Measurements from ENCODE around the gene BTBD9. TPM values are rescaled to one million over a fixed set of nuclear protein-coding genes. Genes with fewer than 3 reads are reported as not detected.

BTBD9 gene
- total RNA-seq, 1 experiment from 2014 or later, result 4.3 TPM

DNA sequence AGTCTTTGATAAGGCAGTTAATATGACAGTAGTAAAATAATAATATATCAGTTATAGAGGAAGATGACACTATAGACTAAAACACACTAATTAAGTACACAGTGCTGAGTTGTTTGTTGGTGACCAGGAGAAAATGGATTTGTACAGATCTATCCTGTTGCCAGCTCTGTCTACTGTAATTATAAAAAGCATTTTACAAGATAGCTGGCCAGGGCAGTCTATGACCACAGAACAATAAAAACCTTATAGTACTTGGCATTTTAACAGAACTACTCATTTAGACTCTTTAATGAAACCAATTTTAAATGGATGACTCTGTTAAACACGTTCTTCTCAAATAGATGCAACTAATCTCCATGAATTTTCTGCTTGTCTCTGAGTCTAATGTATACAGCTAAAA lies 367.5 kb downstream of the BTBD9 start:
- Histone ChIP-seq H4K20me1 (ENCODE audit: low read length) (no peaks in the 10 kb centered on the region), H3K4me1 (ENCODE audit: insufficient read depth, low read length) (peaks cover 39% of the 10 kb centered on the region), H3K27me3 (ENCODE audit: low read length) (no peaks in the 10 kb centered on the region), H3K36me3 (ENCODE audit: low read depth, low read length) (no peaks in the 10 kb centered on the region), H3K79me2 (ENCODE audit: low read length) (no peaks in the 10 kb centered on the region), H3F3A (ENCODE audit: low read length, unreplicated experiment) (no peaks in the 10 kb centered on the region), H3K9ac (ENCODE audit: low read length) (no peak overlapping the region), H3K27ac (ENCODE audit: low read length) (no peak overlapping the region), H3K4me2 (ENCODE audit: low read length) (no peak overlapping the region), H3K9me3 (ENCODE audit: low read length) (no peaks in the 10 kb centered on the region), H2AFZ (ENCODE audit: low read length) (no peak overlapping the region), H3K4me3 (ENCODE audit: low read length) (no peak overlapping the region), H3K9me2 (replicated peaks; ENCODE audit: low read length) (no peaks in the 10 kb centered on the region)
- peak; percentile 92 for ATAC-seq
- peak; percentile 43 for DNase-seq
- CTCF ChIA-PET, result no interaction called here
- POLR2A ChIA-PET (ENCODE audit: unreplicated experiment), result no interaction called here
- intact Hi-C loops (cut with micrococcal nuclease), result loop anchor here (2.0 kb wide), 1 partner anchor 59 kb away; no protein-coding TSS in a partner anchor
- TF ChIP-seq EZH2 (IDR thresholded peaks at IDR 0.05; ENCODE audit: low read length, unreplicated experiment), result no peak
- no peak for TF ChIP-seq EZH2phosphoT487 (IDR thresholded peaks at IDR 0.05; ENCODE audit: borderline replicate concordance, low read length)
- TF ChIP-seq, protein P1, sequence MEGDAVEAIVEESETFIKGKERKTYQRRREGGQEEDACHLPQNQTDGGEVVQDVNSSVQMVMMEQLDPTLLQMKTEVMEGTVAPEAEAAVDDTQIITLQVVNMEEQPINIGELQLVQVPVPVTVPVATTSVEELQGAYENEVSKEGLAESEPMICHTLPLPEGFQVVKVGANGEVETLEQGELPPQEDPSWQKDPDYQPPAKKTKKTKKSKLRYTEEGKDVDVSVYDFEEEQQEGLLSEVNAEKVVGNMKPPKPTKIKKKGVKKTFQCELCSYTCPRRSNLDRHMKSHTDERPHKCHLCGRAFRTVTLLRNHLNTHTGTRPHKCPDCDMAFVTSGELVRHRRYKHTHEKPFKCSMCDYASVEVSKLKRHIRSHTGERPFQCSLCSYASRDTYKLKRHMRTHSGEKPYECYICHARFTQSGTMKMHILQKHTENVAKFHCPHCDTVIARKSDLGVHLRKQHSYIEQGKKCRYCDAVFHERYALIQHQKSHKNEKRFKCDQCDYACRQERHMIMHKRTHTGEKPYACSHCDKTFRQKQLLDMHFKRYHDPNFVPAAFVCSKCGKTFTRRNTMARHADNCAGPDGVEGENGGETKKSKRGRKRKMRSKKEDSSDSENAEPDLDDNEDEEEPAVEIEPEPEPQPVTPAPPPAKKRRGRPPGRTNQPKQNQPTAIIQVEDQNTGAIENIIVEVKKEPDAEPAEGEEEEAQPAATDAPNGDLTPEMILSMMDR (conservative IDR thresholded peaks at IDR 0.05; ENCODE audit: low read depth, low read length), result no peak
- BruUV-seq (replicated peaks), result no TSS peak

DNA sequence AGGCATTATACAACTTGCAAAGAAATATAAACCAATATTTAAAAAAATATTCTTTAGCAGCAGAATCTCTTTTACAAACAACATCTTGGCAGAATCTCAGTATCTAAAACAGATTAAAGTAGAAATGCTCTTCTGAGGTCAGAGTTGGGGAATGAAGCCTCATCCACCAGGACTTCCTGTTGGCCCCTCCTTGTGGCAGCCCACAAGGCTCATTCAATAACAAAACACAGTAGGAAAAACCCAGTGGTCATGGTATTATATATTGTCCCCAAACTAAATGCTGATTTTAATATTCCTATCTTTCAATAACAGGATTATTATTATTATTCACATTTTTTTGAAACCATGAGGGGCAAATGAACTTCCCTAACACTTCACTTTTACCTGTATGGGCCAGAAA lies 368.6 kb downstream of the BTBD9 start:
- ChIA-PET CTCF (interaction anchor here (0.6 kb wide), 1 partner anchor 151 kb away, joined by 4 read pairs; no protein-coding TSS in a partner anchor), POLR2A (ENCODE audit: unreplicated experiment) (no interaction called here)
- H3K79me2 ChIP-seq (ENCODE audit: low read length), result no peaks in the 10 kb centered on the region
- no peaks in the 10 kb centered on the region for H3K36me3 ChIP-seq (ENCODE audit: low read depth, low read length)
- BruUV-seq (replicated peaks), result no TSS peak
- no peaks in the 10 kb centered on the region for H3K27me3 ChIP-seq (ENCODE audit: low read length)
- H3K9ac ChIP-seq (ENCODE audit: low read length), result no peak overlapping the region
- H3K4me2 ChIP-seq (ENCODE audit: low read length), result peak overlapping the region; percentile 40; the same call in 1 of the 2 replicates
- no peak overlapping the region for H3K4me3 ChIP-seq (ENCODE audit: low read length)
- TF ChIP-seq, protein P1 (conservative IDR thresholded peaks at IDR 0.05; ENCODE audit: low read depth, low read length), result no peak
- TF ChIP-seq EZH2 (IDR thresholded peaks at IDR 0.05; ENCODE audit: low read length, unreplicated experiment) (no peak), EZH2phosphoT487 (IDR thresholded peaks at IDR 0.05; ENCODE audit: borderline replicate concordance, low read length) (no peak)
- peaks cover 47% of the 10 kb centered on the region for H3K4me1 ChIP-seq (ENCODE audit: insufficient read depth, low read length)
- no peaks in the 10 kb centered on the region for H3F3A ChIP-seq (ENCODE audit: low read length, unreplicated experiment)
- no peak for ATAC-seq
- no peak for DNase-seq
- intact Hi-C loops (cut with micrococcal nuclease), result no loop called here
- H4K20me1 ChIP-seq (ENCODE audit: low read length), result no peaks in the 10 kb centered on the region
- H3K9me3 ChIP-seq (ENCODE audit: low read length), result no peaks in the 10 kb centered on the region
- peak overlapping the region; percentile 31; the same call in 1 of the 2 replicates for H3K27ac ChIP-seq (ENCODE audit: low read length)
- H2AFZ ChIP-seq (ENCODE audit: low read length), result no peak overlapping the region
- H3K9me2 ChIP-seq (replicated peaks; ENCODE audit: low read length), result no peaks in the 10 kb centered on the region

DNA sequence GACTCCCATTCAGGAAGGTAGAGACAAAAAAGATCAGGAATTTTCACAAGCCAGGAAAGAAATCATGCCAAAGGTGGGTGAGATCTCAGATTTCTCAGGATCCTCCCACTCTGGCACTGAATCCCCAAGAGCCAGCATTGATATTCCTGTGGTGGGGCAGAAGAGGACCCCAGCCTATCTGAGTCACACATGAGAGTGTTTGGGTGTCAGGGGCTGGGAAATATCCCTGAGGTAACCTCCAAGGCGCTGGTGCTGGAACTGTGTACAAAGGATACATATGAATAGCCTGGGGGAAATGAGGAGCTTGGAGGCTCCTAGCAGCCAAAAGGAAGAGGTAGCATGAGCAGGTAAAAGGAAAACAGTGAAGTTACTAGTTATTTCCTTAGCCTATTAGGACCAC lies 369.4 kb downstream of the BTBD9 start:
- Histone ChIP-seq H3K79me2 (ENCODE audit: low read length) (no peaks in the 10 kb centered on the region), H3K9me3 (ENCODE audit: low read length) (no peaks in the 10 kb centered on the region), H3K4me1 (ENCODE audit: insufficient read depth, low read length) (peaks cover 47% of the 10 kb centered on the region), H3K9me2 (replicated peaks; ENCODE audit: low read length) (no peaks in the 10 kb centered on the region), H3F3A (ENCODE audit: low read length, unreplicated experiment) (no peaks in the 10 kb centered on the region), H3K9ac (ENCODE audit: low read length) (no peak overlapping the region), H3K4me2 (ENCODE audit: low read length) (peak overlapping the region; percentile 40), H3K27me3 (ENCODE audit: low read length) (no peaks in the 10 kb centered on the region), H4K20me1 (ENCODE audit: low read length) (no peaks in the 10 kb centered on the region), H2AFZ (ENCODE audit: low read length) (no peak overlapping the region), H3K36me3 (ENCODE audit: low read depth, low read length) (no peaks in the 10 kb centered on the region), H3K4me3 (ENCODE audit: low read length) (no peak overlapping the region), H3K27ac (ENCODE audit: low read length) (peak overlapping the region; percentile 31)
- DNase-seq (peak; percentile 81), ATAC-seq (peak; percentile 43)
- intact Hi-C loops (cut with micrococcal nuclease), result no loop called here
- no peak for TF ChIP-seq EZH2phosphoT487 (IDR thresholded peaks at IDR 0.05; ENCODE audit: borderline replicate concordance, low read length)
- TF ChIP-seq, protein P1 (conservative IDR thresholded peaks at IDR 0.05; ENCODE audit: low read depth, low read length), result no peak
- no peak for TF ChIP-seq EZH2 (IDR thresholded peaks at IDR 0.05; ENCODE audit: low read length, unreplicated experiment)
- no TSS peak for BruUV-seq (replicated peaks)
- ChIA-PET CTCF (no interaction called here), POLR2A (ENCODE audit: unreplicated experiment) (no interaction called here)

All from PC-3 (cell line).